ENCODE measurements around the gene TUSC1.
"Not testable (repeated sequence)": the region's sequence is repeated elsewhere in the genome, so short reads cannot be mapped to it uniquely, and the experiment has no call there.

TUSC1 gene

DNA sequence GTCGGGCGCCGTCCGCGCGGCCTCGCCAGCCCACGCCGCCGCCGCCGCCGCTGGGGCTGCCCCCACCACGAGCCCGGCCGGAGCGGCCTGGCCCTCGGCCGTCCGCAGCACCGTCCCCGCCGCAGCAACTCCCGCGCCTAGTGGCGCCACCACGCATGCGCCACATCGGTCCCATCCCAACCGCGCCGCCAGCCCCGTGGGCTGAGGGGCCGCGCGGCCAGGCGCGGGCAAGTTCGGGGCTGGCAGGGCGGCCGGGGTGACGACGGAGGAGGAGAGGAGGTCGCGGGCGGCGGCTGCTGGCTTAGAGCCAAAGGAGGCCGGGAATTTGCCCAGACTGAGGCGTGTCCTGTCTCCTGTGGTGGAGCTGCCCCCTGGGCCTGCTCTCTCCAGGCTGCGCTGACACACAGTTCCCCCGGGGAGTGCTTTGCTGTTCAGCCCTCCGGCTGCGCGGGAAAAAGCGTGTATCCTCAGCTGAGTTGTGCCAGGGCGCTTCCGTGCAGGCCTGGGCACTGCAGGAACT is at the start of gene TUSC1:
TSS of gene TUSC1 (minus strand) at position 298 of the 520 bp plus-strand sequence. CDS start at position 166, 132 bp downstream.
- no peak for DNase-seq

DNA sequence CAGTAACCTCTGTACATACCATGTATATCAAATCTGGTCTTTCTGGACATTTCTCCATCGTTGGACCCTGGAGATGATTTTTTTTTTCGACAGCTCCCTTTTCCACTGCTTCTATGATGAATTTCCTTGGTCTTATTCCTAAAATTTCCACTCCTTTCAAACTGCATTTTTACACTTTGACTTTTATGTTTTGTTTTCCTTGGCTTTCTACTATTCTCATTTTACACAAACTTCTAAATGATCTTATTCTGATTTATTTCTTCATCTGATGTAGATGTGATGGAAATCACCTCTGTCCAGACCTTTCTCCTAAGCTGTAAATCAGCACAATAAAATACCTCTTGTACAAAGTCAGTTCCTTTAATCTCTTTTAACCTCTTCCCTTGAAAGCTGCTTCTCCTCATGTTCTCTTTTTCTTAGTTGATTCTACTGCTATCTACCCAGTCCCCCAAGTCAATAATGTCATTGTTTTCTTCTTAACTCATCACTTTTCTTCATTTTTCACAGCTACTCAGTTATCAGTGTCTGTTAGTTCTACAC is 48.7 kb upstream of the TUSC1 start:
- no peak for DNase-seq

DNA sequence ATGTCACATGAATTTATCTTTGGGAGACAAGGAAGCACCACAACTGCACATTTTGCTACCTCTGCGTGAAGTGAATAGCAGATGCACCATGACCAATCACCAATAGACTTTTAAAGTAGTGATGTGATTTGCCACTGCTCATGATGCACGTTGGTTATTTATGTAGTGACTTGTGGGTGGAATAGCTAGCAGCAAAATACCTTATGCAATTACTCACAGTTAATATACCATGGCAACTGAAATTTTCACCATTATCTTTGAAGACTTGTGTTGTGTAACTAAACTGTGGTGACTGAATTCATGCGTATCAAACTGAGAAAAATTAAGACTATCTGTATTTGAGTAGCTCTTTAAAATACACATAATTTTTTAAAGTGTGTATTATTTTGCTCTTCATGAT is 46.2 kb upstream of the TUSC1 start:
- no peak for DNase-seq

DNA sequence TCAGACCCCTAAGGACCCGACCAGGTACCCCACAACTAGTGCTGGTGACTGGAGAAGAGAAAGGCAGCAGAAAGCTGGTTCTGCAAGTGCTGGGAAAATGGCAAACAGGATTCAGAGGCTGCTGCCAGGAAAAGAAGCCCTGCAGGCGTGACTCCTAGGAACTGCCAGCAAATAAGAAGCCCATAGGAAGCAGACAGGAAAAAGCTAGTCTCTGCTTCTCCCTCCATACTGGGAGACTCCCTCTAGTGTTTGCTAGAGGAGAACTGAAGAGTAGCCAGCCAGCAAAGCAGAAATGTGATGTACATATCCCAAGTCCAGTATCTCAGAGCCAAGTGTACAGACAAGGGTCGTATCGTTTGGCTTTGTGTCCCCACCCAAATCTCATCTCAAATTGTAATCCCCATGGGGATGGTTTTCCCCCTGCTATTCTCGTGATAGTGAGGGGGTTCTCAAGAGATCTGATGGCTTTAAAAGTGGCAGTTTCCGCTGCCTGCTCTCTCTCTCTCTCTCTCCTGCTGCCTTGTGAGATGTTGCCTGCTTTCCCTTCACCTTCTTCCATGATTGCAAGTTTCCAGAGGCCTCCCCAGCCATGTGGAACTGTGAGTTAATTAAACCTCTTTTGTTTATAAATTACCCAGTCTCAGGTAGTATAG is 38.1 kb upstream of the TUSC1 start:
- DNase-seq = no peak

DNA sequence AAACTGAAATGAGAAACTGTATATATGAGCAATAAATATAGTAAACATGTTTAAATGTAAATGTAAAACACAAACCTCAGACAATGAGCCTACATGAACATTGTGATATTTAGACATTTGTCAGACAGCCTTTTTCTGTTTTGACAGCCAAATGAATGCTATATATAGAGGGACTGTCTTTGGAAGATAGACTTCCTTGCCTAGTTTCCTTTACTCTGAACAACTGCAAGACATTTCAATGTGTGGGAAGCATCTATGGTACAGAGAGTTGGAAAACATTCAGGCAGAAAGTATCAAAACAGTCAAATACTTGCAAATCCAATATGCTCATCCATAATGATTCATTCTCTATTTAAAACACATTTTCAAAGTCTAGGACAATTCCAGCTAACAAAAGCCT is 31.7 kb upstream of the TUSC1 start:
- DNase-seq = no peak

DNA sequence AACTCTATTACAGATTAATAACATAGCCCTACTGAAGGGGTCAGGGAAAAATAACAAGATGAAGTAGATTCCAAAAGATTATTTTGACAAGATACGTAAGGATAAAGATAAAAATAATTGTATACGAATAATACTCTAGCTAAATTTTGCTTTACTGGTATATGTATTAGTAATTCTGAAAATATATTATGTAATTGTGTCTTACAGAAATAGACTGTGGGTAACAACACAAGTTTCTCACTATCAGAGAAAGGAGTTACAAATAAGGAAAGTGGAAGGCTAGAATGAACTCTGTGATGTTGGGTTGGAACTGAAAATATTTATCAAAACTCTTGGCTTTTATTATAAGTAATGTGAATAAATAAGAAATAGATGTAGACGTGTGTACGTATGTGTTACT is 26.6 kb upstream of the TUSC1 start:
- no peak for DNase-seq

DNA sequence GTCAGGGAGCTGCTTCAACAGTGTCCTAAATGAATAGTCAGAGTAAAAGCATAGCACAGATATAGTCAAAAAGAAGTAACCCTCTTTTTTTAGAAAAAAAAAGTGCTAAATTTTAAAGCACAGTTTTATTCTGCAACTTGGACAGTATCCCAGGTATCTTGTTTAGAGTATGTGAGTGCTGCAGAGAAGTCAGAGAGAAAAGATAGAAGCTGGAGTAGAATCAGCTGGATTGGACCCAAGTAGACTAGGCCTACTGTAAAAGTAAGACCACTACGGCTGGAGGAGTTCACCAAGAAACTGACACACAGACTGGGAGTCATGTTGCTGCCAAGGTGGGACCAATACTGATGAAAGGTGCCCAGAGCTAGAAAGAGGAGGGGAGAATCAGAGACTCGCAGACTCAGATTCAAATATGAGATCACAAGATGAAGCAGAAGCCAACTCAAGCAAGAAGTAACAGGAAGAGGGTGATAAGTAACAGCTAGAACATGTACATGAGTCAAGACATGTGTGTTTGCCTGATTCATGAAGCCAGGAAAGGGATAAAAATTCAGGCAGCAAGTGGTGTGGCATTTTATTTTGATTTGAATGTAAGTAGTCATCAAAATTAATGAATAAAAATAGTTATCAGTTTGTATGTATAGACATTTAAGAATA is 25.6 kb upstream of the TUSC1 start:
- DNase-seq = no peak

DNA sequence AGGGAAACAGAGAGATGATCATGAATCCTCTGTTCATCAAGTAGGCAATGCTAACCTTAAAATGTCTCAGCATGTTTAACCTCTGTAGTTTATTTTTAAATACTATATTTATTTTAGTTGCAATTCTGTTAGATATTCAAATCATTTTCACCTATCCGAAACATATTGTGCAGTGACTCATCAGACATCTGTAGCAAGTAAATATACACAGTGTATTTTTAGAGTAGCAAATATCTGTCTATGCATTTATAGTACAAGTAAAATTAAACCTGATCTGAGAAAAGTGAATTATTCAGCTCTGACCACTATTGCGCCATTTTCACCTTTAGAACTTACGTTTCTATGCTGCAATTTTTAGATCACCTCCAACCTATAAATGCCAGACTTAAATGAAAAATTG is 24.3 kb upstream of the TUSC1 start:
- no peak for DNase-seq

DNA sequence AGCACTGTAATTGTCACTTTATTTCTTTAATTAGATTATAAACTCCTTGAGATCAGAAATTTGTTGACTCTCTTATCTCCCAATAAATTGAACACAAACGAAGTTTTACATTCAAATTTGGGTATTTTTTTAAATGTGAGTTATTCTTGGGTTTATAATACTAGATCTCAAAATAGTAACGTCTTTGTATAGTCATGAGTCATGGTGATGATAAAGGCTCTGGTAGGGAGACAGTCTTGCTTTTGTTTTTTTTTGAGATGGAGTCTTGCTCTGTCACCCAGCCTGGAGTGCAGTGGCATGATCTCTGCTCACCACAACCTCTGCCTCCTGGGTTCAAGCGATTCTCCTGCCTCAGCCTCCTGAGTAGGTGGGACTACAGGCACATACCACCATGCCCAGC is 22.7 kb upstream of the TUSC1 start:
- not testable (repeated sequence) for DNase-seq

DNA sequence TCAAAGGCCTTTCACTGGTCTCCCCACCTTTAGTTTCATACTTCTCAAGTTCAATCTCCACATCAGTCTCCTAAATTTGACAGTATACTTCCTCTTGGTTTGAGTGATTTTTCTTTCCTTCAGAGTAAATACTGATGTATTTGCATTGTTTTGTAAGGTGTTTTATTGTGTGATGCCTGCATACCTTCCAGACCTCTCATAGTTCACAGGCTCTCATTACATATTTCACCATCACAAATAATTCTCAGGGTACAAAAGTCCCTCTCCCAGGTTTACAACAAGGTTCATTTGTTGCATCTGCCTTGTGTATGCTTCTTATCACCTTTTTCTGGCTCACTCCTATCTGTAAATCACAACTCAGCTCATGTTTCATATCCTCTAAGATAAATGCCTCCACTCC is 22.2 kb upstream of the TUSC1 start:
- no peak for DNase-seq

DNA sequence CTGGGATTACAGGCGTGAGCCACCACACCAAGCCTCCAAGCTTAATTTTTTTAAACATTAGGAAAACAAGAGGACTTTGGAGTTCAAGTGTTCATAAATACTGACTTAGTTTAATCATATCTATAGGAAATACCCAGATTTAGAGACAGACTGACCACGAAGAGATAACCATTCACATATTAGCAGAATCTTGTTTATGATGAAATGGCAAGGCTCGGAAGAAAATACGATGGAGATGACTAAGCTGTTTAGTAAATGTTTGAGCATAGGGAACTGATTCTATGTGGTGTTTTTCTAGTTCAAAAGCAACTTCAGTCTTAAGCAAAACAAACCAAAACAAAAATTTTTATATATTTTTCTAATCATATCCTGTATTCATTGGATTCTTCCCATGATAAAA is 13.5 kb upstream of the TUSC1 start:
- DNase-seq = no peak

DNA sequence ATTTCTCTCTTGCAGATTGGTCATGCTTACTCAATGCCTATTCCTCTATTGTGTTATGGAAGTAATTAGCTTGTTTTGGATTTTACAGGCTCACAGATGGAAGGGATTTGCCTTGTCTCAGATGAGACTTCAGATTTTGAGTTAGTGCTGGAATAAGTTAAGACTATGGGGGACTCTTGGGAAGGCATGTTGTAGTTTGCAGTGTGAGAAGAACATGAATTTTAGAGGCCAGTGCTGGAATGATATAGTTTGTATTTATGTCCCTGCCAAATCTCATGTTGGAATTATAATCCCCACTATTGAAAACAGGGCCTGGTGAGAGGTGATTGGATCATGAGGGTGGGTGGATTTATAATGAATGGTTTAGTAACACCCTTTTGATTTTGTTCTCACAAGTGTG is 6.1 kb upstream of the TUSC1 start:
- no peak for DNase-seq

DNA sequence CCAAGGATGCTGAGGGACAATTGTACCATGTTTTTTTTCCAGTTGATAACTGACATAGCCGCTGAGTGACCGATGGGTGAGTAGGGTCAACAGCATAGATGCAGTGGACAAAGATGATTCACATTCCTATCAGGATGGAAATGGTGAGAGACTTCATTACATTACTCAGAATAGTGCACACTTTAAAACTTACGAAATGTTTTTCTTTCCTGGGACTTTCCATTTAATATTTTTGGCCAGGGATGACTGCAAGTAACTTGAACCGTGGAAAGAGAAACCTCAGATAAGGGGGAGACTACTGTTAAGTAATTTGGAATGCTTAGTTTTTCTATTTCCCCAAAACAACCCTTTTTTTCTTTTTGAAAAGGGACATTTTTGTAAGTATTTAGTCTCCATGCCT is 3.0 kb upstream of the TUSC1 start:
- DNase-seq = no peak

DNA sequence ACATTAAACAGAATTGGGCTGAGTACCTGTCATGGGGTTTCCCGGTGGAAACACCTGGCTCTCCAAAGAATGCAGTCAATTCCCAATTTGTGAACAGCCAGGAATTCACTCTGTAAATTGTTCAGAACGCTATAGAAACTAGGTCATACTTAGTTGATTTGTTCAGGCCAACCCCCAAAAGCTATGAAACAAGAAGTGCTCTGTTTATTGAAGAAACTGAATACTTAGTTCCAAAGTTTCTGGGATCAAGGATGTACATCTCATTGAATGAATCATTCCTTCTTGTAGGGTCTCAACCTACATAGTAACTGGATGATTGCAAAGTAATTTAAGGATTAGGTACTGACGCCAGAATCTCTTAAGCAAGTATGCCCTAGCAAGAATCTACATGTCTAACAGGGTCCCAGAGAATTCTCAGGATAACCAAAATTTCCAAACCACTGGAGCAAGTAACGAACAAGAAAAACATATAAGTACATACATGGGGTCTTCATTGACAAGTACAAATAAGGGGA is 659 bp upstream of the TUSC1 start:
- DNase-seq = no peak

DNA sequence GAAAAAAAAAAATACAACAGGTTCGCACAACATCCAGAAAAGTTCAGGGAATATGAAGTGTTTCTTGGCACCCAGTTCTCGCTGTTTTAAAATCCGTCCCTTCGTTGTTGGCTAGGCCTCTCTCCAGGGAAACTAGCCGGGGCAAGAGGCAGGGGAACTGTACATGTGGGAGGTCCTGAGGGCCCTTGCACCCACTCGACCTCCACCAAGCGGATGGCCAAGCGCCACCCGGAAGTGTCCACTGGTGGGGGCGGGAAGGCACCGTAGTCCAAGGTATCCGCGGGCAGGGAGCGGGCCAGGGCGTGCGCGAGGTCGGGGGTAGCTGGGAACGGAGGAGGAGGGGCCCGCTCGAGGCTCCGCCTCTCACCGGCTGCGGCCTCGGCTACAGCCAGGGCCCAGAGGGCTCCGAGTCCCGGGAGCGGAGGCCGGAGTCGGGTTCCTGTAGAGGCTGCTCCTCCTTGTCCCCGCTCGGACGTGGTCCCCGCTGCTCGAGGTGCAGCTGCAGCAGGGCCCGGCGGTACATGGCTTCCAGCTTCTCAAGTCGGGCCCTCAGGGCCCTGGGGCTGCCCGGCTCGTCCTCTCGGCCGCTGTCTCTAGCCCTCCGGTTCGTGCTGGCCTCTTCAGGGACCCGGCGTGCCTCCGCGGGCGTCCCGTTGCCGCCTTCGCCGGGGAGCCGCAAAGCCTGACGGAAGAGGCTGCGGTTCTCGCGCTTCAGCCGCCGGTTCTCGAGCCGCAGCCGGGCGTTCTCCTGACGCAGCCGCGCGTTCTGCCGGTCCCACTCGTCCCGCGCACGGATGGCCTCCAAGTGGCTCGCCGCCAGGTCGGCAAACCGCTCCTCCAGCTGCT is 720 bp downstream of the TUSC1 start:
- DNase-seq = no peak

DNA sequence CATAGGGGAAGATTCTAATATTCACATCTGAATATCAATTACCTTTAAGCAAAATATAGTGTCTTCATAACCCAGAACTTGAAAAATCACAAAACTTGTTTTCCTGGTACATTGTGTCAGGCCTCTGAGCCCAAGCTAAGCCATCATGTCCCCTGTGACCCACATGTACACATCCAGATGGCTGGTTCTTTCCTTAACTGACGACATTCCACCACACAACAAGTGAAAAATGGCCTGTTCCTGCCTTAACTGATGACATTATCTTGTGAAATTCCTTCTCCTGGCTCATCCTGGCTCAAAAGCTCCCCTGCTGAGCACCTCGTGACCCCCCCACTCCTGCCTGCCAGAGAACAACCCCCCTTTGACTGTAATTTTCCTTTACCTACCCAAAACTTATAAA is 2.4 kb downstream of the TUSC1 start:
- DNase-seq = not testable (repeated sequence)

DNA sequence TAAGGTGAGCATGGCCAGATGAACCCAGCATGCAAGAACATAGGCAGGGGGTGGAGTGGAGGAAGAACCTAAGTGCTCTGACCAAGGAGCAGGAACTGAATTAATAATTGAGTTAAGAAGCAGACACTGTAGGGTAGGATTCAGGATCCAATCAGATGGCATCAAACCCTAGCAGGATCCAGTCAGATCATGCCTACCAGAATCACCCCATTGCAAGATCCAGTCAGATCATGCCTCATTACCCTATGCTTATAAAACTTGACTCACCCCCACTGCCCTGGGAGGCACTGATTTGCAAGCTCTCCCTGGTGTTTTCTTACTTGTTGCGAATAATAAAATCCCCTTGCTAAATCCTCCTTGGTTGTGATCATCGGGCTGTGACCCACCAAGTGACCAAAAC is 19.7 kb downstream of the TUSC1 start:
- no peak for DNase-seq

DNA sequence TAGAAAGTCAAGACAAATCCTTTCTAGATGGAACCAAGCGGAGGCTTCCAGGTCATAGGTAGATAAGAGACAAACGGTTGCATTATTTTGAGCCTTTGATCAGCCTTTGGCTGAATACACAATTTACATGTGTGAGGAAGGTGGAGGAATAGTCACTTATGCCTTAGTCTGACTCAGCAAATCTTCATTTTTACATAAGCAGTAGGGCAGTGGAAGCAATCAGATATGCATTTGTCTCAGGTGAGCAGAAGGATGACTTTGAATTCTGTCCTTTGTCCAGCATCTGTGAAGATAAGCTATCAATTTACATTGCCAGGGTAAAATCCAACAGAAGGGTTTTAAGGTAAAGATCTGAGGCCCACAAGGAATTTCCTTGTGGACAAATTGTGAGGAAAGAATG is 23.8 kb downstream of the TUSC1 start:
- no peak for DNase-seq

DNA sequence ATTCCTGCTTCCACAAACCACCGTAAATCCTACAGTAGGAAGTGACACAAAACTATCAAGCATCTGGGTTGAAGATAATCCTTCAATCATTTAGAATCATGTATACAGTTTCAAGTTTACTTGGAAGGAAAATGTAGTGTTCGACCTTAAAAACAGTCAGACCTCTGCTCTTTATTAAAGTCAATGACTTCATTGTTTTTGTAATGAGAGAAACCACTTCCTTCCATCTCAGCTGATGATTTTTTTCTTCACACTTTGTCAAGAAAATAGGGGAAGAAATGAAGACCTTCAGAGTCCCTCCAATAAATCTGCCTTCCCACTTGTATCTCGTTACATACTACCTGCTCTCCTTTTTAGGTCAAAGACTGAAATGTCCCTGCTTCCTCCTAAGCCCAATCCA is 30.1 kb downstream of the TUSC1 start:
- DNase-seq = no peak

DNA sequence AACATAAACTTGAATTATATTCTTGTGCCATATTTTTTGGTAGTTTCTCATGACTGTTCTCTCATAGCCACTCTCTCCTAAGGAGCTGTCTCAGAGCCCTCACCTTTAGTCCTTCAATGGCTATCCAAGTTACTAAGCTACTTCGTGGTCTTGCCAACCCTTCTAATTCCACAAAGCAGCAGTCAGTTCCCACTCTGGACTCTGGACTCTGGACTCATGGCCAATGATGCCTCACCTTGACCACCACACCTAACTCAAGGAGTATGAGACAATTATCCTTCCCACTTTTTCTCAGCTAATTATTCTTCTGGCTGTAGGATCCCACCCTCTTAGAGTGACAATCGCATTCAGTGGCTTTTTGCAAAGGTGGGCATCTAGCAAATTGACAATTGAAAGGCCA is 42.2 kb downstream of the TUSC1 start:
- DNase-seq = no peak

DNA sequence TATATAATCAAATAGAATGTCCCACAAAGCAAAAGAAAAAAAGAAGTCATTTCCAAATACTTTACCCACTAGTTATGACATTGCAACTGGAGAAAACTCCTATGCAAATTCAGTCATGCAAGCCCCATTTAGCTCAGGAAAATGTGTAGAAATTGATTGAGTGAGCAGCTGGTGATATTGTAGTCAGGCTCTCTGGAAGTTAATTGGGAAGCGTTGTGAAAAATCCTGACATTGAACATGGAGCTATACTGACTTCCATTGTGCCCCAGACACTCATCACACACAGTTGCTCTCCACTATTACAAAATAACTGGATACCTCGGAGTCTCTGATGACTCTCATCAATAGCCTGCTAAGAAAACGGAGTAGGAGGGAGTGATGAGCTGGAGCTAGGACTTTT is 49.0 kb downstream of the TUSC1 start:
- DNase-seq = no peak
